GM12874 (cell line): ENCODE measurements around the gene GABBR2.

Experiments
- CTCF ChIP-seq: IDR thresholded peaks from 2 replicates; pipeline ENCODE4 v1.5.1; 2011; ENCODE audit warnings: low read depth, mild to moderate bottlenecking, control low read depth, low read length, moderate library complexity; ENCODE audit not compliant: insufficient read depth

GABBR2 gene

GRCh38 chr9:98565152-98566135 is 143.3 kb downstream of the GABBR2 start:
- TF ChIP-seq CTCF = no peak

- no peak for TF ChIP-seq CTCF
These were observed 144.0 kb downstream of the GABBR2 start for GRCh38 chr9:98564714-98565113.

GRCh38 chr9:98563988-98564387 is 144.7 kb downstream of the GABBR2 start:
- no peak for TF ChIP-seq CTCF

- no peak for TF ChIP-seq CTCF
These were observed 145.4 kb downstream of the GABBR2 start for GRCh38 chr9:98563212-98563907.

GRCh38 chr9:98559561-98559960 is 149.2 kb downstream of the GABBR2 start:
- no peak for TF ChIP-seq CTCF

GRCh38 chr9:98558575-98558974 is 150.2 kb downstream of the GABBR2 start:
- TF ChIP-seq CTCF = no peak

GRCh38 chr9:98556511-98556910 is 152.2 kb downstream of the GABBR2 start:
- TF ChIP-seq CTCF = no peak
